ENCODE measurements around the gene TUFT1. TPM values are rescaled to one million over a fixed set of nuclear protein-coding genes. Genes with fewer than 3 reads are reported as not detected.

TUFT1 gene
- total and polyA plus RNA-seq, 2 of the 13 experiments (the other 11 are each of a cell fraction or from before 2014, with no cell fraction given): 6.4 to 7.3 TPM

DNA sequence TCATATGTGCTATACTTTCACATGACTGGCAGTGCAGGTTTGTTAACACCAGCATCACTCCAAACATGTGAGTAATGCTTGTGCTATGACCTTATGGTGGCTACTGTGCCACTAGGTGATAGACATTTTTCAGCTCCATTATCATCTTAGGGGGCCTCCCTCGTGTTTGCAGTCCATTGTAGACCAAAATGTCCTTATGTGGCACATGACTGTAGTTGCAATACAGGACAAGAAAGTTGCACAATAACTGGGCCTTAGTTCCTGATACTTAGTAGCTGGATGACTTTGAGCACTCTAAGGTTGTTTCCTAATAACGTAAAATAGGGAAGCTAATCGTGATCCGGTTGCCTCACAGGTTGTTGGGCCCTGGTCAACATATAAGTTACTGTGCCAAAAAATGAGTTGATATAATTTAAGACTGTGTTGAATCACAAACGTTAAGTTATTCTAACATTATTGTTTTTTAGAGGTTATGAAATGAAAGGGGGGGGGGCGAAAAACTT is 71.2 kb downstream of the TUFT1 start (continued):
- TF ChIP-seq ZNF746 (CRISPR knock-in tag; IDR thresholded peaks at IDR 0.05) (0 out of 2 replicates have a peak, but pooled peaks have one; percentile 2), HDAC1 (CRISPR knock-in tag; IDR thresholded peaks at IDR 0.05) (peak; percentile 39; the same call in 1 of the 2 replicates), HBP1 (CRISPR knock-in tag; IDR thresholded peaks at IDR 0.05; ENCODE audit: low read depth) (peak; percentile 5; the same call in 1 of the 2 replicates), RARA (CRISPR knock-in tag; IDR thresholded peaks at IDR 0.05) (0 out of 2 replicates have a peak, but pooled peaks have one; percentile 25), BCL6 (CRISPR knock-in tag; IDR thresholded peaks at IDR 0.05) (peak; percentile 54), ZNF614 (CRISPR knock-in tag; IDR thresholded peaks at IDR 0.05; ENCODE audit: borderline replicate concordance) (no peak), NR0B2 (CRISPR knock-in tag; IDR thresholded peaks at IDR 0.05) (no peak), HDAC6 (IDR thresholded peaks at IDR 0.05; ENCODE audit: low read depth, low read length) (no peak), PPARG (CRISPR knock-in tag; conservative IDR thresholded peaks at IDR 0.05) (peak; percentile 46; the same call in 1 of the 2 replicates), SP4 (CRISPR knock-in tag; IDR thresholded peaks at IDR 0.05) (no peak)
- TF ChIP-seq, protein P1, sequence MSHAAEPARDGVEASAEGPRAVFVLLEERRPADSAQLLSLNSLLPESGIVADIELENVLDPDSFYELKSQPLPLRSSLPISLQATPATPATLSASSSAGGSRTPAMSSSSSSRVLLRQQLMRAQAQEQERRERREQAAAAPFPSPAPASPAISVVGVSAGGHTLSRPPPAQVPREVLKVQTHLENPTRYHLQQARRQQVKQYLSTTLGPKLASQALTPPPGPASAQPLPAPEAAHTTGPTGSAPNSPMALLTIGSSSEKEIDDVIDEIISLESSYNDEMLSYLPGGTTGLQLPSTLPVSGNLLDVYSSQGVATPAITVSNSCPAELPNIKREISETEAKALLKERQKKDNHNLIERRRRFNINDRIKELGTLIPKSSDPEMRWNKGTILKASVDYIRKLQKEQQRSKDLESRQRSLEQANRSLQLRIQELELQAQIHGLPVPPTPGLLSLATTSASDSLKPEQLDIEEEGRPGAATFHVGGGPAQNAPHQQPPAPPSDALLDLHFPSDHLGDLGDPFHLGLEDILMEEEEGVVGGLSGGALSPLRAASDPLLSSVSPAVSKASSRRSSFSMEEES (CRISPR knock-in tag; IDR thresholded peaks at IDR 0.05): peak; percentile 83
- TF ChIP-seq, protein P2, sequence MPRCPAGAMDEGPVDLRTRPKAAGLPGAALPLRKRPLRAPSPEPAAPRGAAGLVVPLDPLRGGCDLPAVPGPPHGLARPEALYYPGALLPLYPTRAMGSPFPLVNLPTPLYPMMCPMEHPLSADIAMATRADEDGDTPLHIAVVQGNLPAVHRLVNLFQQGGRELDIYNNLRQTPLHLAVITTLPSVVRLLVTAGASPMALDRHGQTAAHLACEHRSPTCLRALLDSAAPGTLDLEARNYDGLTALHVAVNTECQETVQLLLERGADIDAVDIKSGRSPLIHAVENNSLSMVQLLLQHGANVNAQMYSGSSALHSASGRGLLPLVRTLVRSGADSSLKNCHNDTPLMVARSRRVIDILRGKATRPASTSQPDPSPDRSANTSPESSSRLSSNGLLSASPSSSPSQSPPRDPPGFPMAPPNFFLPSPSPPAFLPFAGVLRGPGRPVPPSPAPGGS (CRISPR knock-in tag; IDR thresholded peaks at IDR 0.05): 0 out of 2 replicates have a peak, but pooled peaks have one; percentile 2
- TF ChIP-seq, protein P3, sequence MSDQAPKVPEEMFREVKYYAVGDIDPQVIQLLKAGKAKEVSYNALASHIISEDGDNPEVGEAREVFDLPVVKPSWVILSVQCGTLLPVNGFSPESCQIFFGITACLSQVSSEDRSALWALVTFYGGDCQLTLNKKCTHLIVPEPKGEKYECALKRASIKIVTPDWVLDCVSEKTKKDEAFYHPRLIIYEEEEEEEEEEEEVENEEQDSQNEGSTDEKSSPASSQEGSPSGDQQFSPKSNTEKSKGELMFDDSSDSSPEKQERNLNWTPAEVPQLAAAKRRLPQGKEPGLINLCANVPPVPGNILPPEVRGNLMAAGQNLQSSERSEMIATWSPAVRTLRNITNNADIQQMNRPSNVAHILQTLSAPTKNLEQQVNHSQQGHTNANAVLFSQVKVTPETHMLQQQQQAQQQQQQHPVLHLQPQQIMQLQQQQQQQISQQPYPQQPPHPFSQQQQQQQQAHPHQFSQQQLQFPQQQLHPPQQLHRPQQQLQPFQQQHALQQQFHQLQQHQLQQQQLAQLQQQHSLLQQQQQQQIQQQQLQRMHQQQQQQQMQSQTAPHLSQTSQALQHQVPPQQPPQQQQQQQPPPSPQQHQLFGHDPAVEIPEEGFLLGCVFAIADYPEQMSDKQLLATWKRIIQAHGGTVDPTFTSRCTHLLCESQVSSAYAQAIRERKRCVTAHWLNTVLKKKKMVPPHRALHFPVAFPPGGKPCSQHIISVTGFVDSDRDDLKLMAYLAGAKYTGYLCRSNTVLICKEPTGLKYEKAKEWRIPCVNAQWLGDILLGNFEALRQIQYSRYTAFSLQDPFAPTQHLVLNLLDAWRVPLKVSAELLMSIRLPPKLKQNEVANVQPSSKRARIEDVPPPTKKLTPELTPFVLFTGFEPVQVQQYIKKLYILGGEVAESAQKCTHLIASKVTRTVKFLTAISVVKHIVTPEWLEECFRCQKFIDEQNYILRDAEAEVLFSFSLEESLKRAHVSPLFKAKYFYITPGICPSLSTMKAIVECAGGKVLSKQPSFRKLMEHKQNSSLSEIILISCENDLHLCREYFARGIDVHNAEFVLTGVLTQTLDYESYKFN (CRISPR knock-in tag; conservative IDR thresholded peaks at IDR 0.05): peak; percentile 6; the same call in 1 of the 2 replicates
- TF ChIP-seq, protein P4, sequence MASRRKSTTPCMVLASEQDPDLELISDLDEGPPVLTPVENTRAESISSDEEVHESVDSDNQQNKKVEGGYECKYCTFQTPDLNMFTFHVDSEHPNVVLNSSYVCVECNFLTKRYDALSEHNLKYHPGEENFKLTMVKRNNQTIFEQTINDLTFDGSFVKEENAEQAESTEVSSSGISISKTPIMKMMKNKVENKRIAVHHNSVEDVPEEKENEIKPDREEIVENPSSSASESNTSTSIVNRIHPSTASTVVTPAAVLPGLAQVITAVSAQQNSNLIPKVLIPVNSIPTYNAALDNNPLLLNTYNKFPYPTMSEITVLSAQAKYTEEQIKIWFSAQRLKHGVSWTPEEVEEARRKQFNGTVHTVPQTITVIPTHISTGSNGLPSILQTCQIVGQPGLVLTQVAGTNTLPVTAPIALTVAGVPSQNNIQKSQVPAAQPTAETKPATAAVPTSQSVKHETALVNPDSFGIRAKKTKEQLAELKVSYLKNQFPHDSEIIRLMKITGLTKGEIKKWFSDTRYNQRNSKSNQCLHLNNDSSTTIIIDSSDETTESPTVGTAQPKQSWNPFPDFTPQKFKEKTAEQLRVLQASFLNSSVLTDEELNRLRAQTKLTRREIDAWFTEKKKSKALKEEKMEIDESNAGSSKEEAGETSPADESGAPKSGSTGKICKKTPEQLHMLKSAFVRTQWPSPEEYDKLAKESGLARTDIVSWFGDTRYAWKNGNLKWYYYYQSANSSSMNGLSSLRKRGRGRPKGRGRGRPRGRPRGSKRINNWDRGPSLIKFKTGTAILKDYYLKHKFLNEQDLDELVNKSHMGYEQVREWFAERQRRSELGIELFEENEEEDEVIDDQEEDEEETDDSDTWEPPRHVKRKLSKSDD (CRISPR knock-in tag; IDR thresholded peaks at IDR 0.05; ENCODE audit: low read depth): 0 out of 2 replicates have a peak, but pooled peaks have one; percentile 16
- TF ChIP-seq, protein P5, sequence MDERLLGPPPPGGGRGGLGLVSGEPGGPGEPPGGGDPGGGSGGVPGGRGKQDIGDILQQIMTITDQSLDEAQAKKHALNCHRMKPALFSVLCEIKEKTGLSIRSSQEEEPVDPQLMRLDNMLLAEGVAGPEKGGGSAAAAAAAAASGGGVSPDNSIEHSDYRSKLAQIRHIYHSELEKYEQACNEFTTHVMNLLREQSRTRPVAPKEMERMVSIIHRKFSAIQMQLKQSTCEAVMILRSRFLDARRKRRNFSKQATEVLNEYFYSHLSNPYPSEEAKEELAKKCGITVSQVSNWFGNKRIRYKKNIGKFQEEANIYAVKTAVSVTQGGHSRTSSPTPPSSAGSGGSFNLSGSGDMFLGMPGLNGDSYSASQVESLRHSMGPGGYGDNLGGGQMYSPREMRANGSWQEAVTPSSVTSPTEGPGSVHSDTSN (CRISPR knock-in tag; IDR thresholded peaks at IDR 0.05): no peak
